Transverse colon (tissue), 4 donors: ENCODE results near the gene LOC101059915.

ENCODE experiments used
- DNase-seq: peaks from one replicate; pipeline ENCODE4 v3.0.0-alpha.2; 2019
- H3K27ac ChIP-seq, 4 donors: fragments of 200-600 bp; sonication (generic); 2 replicates each; pipeline ENCODE4 v1.5.1; 2016 to 2018; ENCODE audit warnings: inconsistent platforms in 4 of 4
- H3K27me3 ChIP-seq: fragments of 200-600 bp; sonication (generic); 2 replicates; pipeline ENCODE4 v1.5.1; 2017; ENCODE audit warnings: inconsistent platforms
- H3K36me3 ChIP-seq, 4 donors: fragments of 200-600 bp; sonication (generic); 2 replicates each; pipeline ENCODE4 v1.5.1; 2017 to 2019; ENCODE audit warnings: inconsistent platforms in 4 of 4
- H3K4me1 ChIP-seq, 4 donors: fragments of 200-600 bp; sonication (generic); 2 replicates each; pipeline ENCODE4 v1.5.1; 2017 to 2020; ENCODE audit warnings: inconsistent platforms in 4 of 4
- H3K4me3 ChIP-seq, 4 donors: fragments of 200-600 bp; sonication (generic); 1 replicate in 1 of 4; 2 replicates in 3 of 4; pipeline versions ENCODE4 v1.5.1 to v1.6.1; 2017 to 2019; ENCODE audit warnings: inconsistent platforms in 4 of 4
- H3K9me3 ChIP-seq, 2 donors: fragments of 200-600 bp; sonication (generic); 2 replicates each; pipeline ENCODE4 v1.5.1; 2017 to 2019; ENCODE audit warnings: inconsistent platforms in 2 of 2
- EP300 ChIP-seq: sonication (generic); formaldehyde crosslinking; IDR thresholded peaks from one replicate; pipeline ENCODE4 v1.6.1; 2017; ENCODE audit warnings: antibody characterized with exemption, low read depth
- POLR2A ChIP-seq: fragments of 450-650 bp; IDR thresholded peaks from one replicate; pipeline ENCODE4 v1.6.1; 2016; ENCODE audit warnings: antibody characterized with exemption, mild to moderate bottlenecking, moderate library complexity
- POLR2AphosphoS5 ChIP-seq, 3 donors: sonication (generic); formaldehyde crosslinking; IDR thresholded peaks; one replicate each; pipeline ENCODE4 v1.6.1; 2016; ENCODE audit warnings: antibody characterized with exemption in 3 of 3
- WGBS, 2 donors: methylation state at CpG; one replicate each; pipeline ENCODE4 v1.1.5; 2018; ENCODE audit warnings: low coverage in 1 of 2; 5-methylcytosine and 5-hydroxymethylcytosine counted together
- in situ Hi-C, 4 donors: fragments of 200-750 bp; cut with MboI; loops; one replicate each; pipeline versions ENCODE4 v1.15.0 to v1.15.1; 2017; ENCODE audit warnings: low sequenced_read_pairs in 3 of 4, low pct_ligation_motif_present in 1 of 4, low pct_unique_long_range_greater_than_20kb in 1 of 4
- intact Hi-C: fragments of 100-400 bp; cut with DNase I; formaldehyde crosslinking; loops from one replicate; pipeline ENCODE4 v1.15.1; 2023; ENCODE audit warnings: low total_unique reads
- TF ChIP-seq, protein P1 (sequence below), 5 experiments: fragments of 200-600 bp in 3 of 5; fragments of 450-650 bp in 2 of 5; sonication (generic) in 3 of 5; IDR thresholded peaks; 1 replicate in 2 of 5; 2 replicates in 3 of 5; pipeline ENCODE4 v1.5.1; 2016 to 2017; ENCODE audit warnings: antibody characterized with exemption in 5 of 5, inconsistent platforms in 3 of 5, mild to moderate bottlenecking in 2 of 5, moderate library complexity in 1 of 5

The LOC101059915 gene

GRCh38 chrX:71627588-71628404, 39.5 kb upstream of the LOC101059915 start:
- in situ Hi-C loops, result no loop called here
- H3K27me3 ChIP-seq, result no peaks in the 10 kb centered on the region
- H3K4me1 ChIP-seq, result peaks cover 11 to 37% (median 20%) of the 10 kb centered on the region in 4 donors

GRCh38 chrX:71629467-71629866, 37.9 kb upstream of the LOC101059915 start:
- TF ChIP-seq POLR2A (no peak), EP300 (no peak), POLR2AphosphoS5 (IDR thresholded peaks at IDR 0.05) (no peak)
- TF ChIP-seq, protein P1, sequence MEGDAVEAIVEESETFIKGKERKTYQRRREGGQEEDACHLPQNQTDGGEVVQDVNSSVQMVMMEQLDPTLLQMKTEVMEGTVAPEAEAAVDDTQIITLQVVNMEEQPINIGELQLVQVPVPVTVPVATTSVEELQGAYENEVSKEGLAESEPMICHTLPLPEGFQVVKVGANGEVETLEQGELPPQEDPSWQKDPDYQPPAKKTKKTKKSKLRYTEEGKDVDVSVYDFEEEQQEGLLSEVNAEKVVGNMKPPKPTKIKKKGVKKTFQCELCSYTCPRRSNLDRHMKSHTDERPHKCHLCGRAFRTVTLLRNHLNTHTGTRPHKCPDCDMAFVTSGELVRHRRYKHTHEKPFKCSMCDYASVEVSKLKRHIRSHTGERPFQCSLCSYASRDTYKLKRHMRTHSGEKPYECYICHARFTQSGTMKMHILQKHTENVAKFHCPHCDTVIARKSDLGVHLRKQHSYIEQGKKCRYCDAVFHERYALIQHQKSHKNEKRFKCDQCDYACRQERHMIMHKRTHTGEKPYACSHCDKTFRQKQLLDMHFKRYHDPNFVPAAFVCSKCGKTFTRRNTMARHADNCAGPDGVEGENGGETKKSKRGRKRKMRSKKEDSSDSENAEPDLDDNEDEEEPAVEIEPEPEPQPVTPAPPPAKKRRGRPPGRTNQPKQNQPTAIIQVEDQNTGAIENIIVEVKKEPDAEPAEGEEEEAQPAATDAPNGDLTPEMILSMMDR (IDR thresholded peaks at IDR 0.05), result no peak
- H3K9me3 ChIP-seq, result no peaks in the 10 kb centered on the region
- H3K4me3 ChIP-seq, result no peak overlapping the region
- 85% methylated on average over 2 of the region's 2 CpGs; no CpG with 5 or more reads in 1 of the 2 donors for WGBS, 2 donors
- peaks cover 0 to 20% (median 7%) of the 10 kb centered on the region in 4 donors for H3K4me1 ChIP-seq
- no peaks in the 10 kb centered on the region for H3K36me3 ChIP-seq
- no peak overlapping the region for H3K27ac ChIP-seq
- no peaks in the 10 kb centered on the region for H3K27me3 ChIP-seq
- DNase-seq, result no peak
- in situ Hi-C loops, result no loop called here
- intact Hi-C loops, result no loop called here

More at GRCh38 chrX:71627588-71628404, 39.5 kb upstream of the LOC101059915 start:
- intact Hi-C loops, result no loop called here
- no peak for TF ChIP-seq POLR2AphosphoS5 (IDR thresholded peaks at IDR 0.05)
- TF ChIP-seq POLR2A, result no peak
- no peak for TF ChIP-seq EP300
- WGBS, 2 donors, result 79% methylated on average over 14 of the region's 14 CpGs; no CpG with 5 or more reads in 1 of the 2 donors
- Histone ChIP-seq H3K27ac (peak overlapping the region in 2 of 4 donors; percentile 70 to 71), H3K36me3 (no peaks in the 10 kb centered on the region), H3K4me3 (no peak overlapping the region), H3K9me3 (no peaks in the 10 kb centered on the region)
- DNase-seq, result no peak

DNA sequence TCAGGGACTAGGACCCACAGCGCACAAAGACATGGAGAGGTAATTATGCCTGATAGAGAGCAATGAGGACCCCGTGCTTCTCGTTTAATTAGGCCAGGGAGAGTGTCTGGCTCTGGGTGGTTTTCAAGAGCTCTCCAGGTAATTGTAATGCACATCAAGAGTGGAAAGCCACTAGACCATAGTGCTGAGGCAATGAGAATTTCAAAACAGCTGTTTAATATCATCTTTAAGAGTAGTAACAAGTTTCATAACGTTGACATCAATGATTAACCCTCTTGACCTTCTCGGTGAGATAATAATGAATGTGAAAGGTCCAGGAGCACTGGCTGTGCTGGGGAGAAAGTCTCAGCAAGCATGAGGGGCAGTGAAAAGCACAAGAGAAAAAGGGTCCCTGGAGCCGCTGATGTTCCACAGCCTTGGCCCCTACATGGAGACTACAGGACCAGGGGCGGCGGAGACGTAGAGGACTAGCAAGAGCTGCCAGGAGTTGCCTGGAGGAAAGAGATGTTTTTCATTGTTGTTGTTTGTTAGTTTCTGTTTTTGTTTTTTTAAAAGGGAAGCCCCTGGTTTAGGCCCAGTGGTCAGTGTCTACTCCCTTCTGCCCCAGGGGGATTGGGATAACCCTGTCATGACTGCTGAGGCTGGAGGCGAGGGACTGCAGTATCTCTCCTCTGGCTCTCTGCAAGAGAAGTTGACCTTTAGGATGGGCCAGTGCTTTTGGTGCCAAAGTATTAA, 34.3 kb upstream of the LOC101059915 start:
- no peaks in the 10 kb centered on the region for H3K27me3 ChIP-seq
- TF ChIP-seq EP300 (no peak), POLR2AphosphoS5 (IDR thresholded peaks at IDR 0.05) (no peak), POLR2A (no peak)
- TF ChIP-seq, protein P1 (IDR thresholded peaks at IDR 0.05), result no peak
- H3K27ac ChIP-seq, result no peak overlapping the region
- intact Hi-C loops, result no loop called here
- no peak for DNase-seq
- H3K9me3 ChIP-seq, result no peaks in the 10 kb centered on the region
- in situ Hi-C loops, result no loop called here
- H3K4me3 ChIP-seq, result no peak overlapping the region
- 79 to 89% methylated on average over 5 to 10 of the region's 10 CpGs for WGBS, 2 donors
- H3K36me3 ChIP-seq, result no peaks in the 10 kb centered on the region
- peaks cover 0 to 15% (median 1%) of the 10 kb centered on the region in 4 donors for H3K4me1 ChIP-seq

GRCh38 chrX:71634366-71634765, 33.0 kb upstream of the LOC101059915 start:
- TF ChIP-seq EP300 (no peak), POLR2A (no peak), POLR2AphosphoS5 (IDR thresholded peaks at IDR 0.05) (no peak)
- TF ChIP-seq, protein P1 (IDR thresholded peaks at IDR 0.05), result no peak
- H3K27me3 ChIP-seq, result no peaks in the 10 kb centered on the region
- intact Hi-C loops, result no loop called here
- H3K4me1 ChIP-seq, result peaks cover 0 to 15% (median 1%) of the 10 kb centered on the region in 4 donors
- no peak overlapping the region for H3K27ac ChIP-seq
- DNase-seq, result no peak
- no peaks in the 10 kb centered on the region for H3K9me3 ChIP-seq
- 77 to 83% methylated on average over 1 to 6 of the region's 6 CpGs for WGBS, 2 donors
- H3K4me3 ChIP-seq, result no peak overlapping the region
- no peaks in the 10 kb centered on the region for H3K36me3 ChIP-seq
- in situ Hi-C loops, result no loop called here
